ENCODE results near the gene SUMF2.

Gene SUMF2

GRCh38 chr7:56105508-56105907, 41.4 kb downstream of the SUMF2 start:
- no peak for TF ChIP-seq CTCF (IDR thresholded peaks at IDR 0.05)

- TF ChIP-seq CTCF (IDR thresholded peaks at IDR 0.05), result no peak
Measured at GRCh38 chr7:56106108-56107073, 42.3 kb downstream of the SUMF2 start, which contains the start of gene CHCHD2. Gene CHCHD2 (minus strand): TSS chr7:56106476. CDS start chr7:56106413, 63 bp downstream.

- TF ChIP-seq CTCF (IDR thresholded peaks at IDR 0.05), result no peak
Measured at GRCh38 chr7:56107954-56108258, 43.8 kb downstream of the SUMF2 start.

GRCh38 chr7:56110611-56111010, 46.5 kb downstream of the SUMF2 start:
- TF ChIP-seq CTCF (IDR thresholded peaks at IDR 0.05), result no peak

- no peak for TF ChIP-seq CTCF (IDR thresholded peaks at IDR 0.05)
Measured at GRCh38 chr7:56115852-56116538, 51.9 kb downstream of the SUMF2 start, which contains the start of gene NUPR2. Gene NUPR2 (minus strand): TSS chr7:56116417. CDS start chr7:56116314, 103 bp downstream.

GRCh38 chr7:56121440-56121839, 57.4 kb downstream of the SUMF2 start:
- no peak for TF ChIP-seq CTCF (IDR thresholded peaks at IDR 0.05)

GRCh38 chr7:56124981-56125380, 60.9 kb downstream of the SUMF2 start:
- TF ChIP-seq CTCF (IDR thresholded peaks at IDR 0.05), result no peak
